Uterus (tissue), 2 donors: ENCODE results near the gene IL10.

Source experiments
- POLR2A ChIP-seq, 2 donors: fragments of 450-650 bp; IDR thresholded peaks; one replicate each; pipeline ENCODE4 v1.6.1; 2016; ENCODE audit warnings: antibody characterized with exemption in 2 of 2, mild to moderate bottlenecking in 1 of 2, moderate library complexity in 1 of 2
- TF ChIP-seq, protein P1 (sequence below), 4 experiments: fragments of 200-600 bp in 2 of 4; fragments of 450-650 bp in 2 of 4; sonication (generic) in 2 of 4; IDR thresholded peaks; one replicate each; pipeline ENCODE4 v1.5.1; 2016 to 2019; ENCODE audit warnings: antibody characterized with exemption in 4 of 4, mild to moderate bottlenecking in 2 of 4, moderate library complexity in 1 of 4

DNA sequence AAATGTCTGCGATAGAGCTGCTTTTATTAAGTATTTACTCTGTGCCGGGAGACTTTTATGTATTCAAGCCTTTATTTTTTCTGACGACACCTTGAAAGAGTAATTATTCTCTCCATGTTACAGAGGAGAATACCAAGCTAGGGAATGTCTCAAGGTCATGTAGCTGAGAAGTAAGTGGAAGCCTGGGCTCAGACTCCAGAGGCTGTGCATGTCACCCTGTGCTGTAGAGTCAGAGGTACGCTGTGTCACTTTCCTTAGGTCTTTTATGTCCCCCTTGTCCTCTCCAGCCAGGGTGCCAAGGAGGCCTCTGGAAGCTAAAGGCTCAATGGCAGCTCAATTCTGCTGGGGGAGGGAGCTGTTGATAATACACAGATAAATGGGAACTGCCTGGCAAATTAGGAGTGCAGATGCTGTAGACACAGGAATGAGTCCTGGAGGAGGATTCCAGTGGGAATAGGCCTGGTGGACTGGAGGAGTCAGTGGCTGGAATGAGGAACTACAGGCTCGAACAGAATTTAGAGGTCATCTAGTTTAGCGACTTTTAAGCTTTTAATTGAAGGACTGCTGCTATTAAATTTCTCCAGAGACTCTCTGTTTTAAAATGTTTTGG, 11.0 kb downstream of the IL10 start:
- TF ChIP-seq, protein P1, sequence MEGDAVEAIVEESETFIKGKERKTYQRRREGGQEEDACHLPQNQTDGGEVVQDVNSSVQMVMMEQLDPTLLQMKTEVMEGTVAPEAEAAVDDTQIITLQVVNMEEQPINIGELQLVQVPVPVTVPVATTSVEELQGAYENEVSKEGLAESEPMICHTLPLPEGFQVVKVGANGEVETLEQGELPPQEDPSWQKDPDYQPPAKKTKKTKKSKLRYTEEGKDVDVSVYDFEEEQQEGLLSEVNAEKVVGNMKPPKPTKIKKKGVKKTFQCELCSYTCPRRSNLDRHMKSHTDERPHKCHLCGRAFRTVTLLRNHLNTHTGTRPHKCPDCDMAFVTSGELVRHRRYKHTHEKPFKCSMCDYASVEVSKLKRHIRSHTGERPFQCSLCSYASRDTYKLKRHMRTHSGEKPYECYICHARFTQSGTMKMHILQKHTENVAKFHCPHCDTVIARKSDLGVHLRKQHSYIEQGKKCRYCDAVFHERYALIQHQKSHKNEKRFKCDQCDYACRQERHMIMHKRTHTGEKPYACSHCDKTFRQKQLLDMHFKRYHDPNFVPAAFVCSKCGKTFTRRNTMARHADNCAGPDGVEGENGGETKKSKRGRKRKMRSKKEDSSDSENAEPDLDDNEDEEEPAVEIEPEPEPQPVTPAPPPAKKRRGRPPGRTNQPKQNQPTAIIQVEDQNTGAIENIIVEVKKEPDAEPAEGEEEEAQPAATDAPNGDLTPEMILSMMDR (IDR thresholded peaks at IDR 0.05) = peak in 1 of 4 experiments; percentile 27
- no peak for TF ChIP-seq POLR2A (IDR thresholded peaks at IDR 0.05)
